Mucosa of rectum (tissue), 2 donors: ENCODE data around the gene NCOA7.

Source experiments
- H3K27ac ChIP-seq, 2 donors: one replicate each; pipeline ENCODE4 v1.7.0; 2013; ENCODE audit warnings: inconsistent platforms in 2 of 2, low read depth in 2 of 2, low read length in 2 of 2
- H3K27me3 ChIP-seq, 2 donors: one replicate each; pipeline ENCODE4 v1.7.0; 2013; ENCODE audit warnings: low read length in 2 of 2; ENCODE audit not compliant: control insufficient read depth in 2 of 2, insufficient read depth in 2 of 2
- H3K36me3 ChIP-seq, 2 donors: one replicate each; pipeline ENCODE4 v1.7.0; 2013; ENCODE audit warnings: low read length in 2 of 2; ENCODE audit not compliant: control insufficient read depth in 2 of 2, insufficient read depth in 2 of 2
- H3K4me1 ChIP-seq, 2 donors: one replicate each; pipeline ENCODE4 v1.7.0; 2013; ENCODE audit warnings: low read length in 2 of 2, mild to moderate bottlenecking in 1 of 2; ENCODE audit not compliant: control insufficient read depth in 2 of 2, insufficient read depth in 2 of 2
- H3K4me3 ChIP-seq, 2 donors: one replicate each; pipeline ENCODE4 v1.7.0; 2013; ENCODE audit warnings: low read length in 2 of 2
- H3K9ac ChIP-seq, 2 donors: one replicate each; pipeline ENCODE4 v1.7.0; 2013; ENCODE audit warnings: low read length in 2 of 2, low read depth in 1 of 2, mild to moderate bottlenecking in 1 of 2
- H3K9me3 ChIP-seq, 2 donors: one replicate each; pipeline ENCODE4 v1.7.0; 2013; ENCODE audit warnings: low read length in 2 of 2; ENCODE audit not compliant: control insufficient read depth in 2 of 2
- donor health status: healthy.
- donor health status: Normal muscosa, but diverticular disease.

NCOA7 gene

GRCh38 chr6:125863023-125863422 lies 72.3 kb downstream of the NCOA7 start:
- H3K36me3 ChIP-seq: no peaks in the 10 kb centered on the region
- no peak overlapping the region for H3K9ac ChIP-seq
- no peaks in the 10 kb centered on the region for H3K27me3 ChIP-seq
- H3K9me3 ChIP-seq: no peaks in the 10 kb centered on the region
- no peaks in the 10 kb centered on the region for H3K4me1 ChIP-seq
- H3K4me3 ChIP-seq: no peak overlapping the region
- no peak overlapping the region for H3K27ac ChIP-seq

GRCh38 chr6:125865015-125865414 lies 74.3 kb downstream of the NCOA7 start:
- no peak overlapping the region for H3K27ac ChIP-seq
- no peaks in the 10 kb centered on the region for H3K9me3 ChIP-seq
- H3K36me3 ChIP-seq: no peaks in the 10 kb centered on the region
- no peaks in the 10 kb centered on the region for H3K27me3 ChIP-seq
- no peaks in the 10 kb centered on the region for H3K4me1 ChIP-seq
- no peak overlapping the region for H3K9ac ChIP-seq
- no peak overlapping the region for H3K4me3 ChIP-seq

- Histone ChIP-seq H3K4me1 (no peaks in the 10 kb centered on the region), H3K27ac (no peak overlapping the region), H3K4me3 (no peak overlapping the region)
These were observed 75.7 kb downstream of the NCOA7 start for GRCh38 chr6:125866433-125866832.

GRCh38 chr6:125867483-125867942 lies 76.8 kb downstream of the NCOA7 start:
- Histone ChIP-seq H3K27me3 (no peaks in the 10 kb centered on the region), H3K9ac (no peak overlapping the region), H3K36me3 (no peaks in the 10 kb centered on the region), H3K27ac (no peak overlapping the region), H3K9me3 (no peaks in the 10 kb centered on the region), H3K4me1 (peaks cover 0 to 3% of the 10 kb centered on the region in 2 donors), H3K4me3 (no peak overlapping the region)

More at GRCh38 chr6:125866433-125866832, 75.7 kb downstream of the NCOA7 start:
- no peaks in the 10 kb centered on the region for H3K27me3 ChIP-seq
- H3K9me3 ChIP-seq: no peaks in the 10 kb centered on the region
- H3K36me3 ChIP-seq: no peaks in the 10 kb centered on the region
- no peak overlapping the region for H3K9ac ChIP-seq

- Histone ChIP-seq H3K27ac (no peak overlapping the region), H3K4me3 (no peak overlapping the region), H3K36me3 (no peaks in the 10 kb centered on the region), H3K27me3 (no peaks in the 10 kb centered on the region), H3K9me3 (no peaks in the 10 kb centered on the region), H3K4me1 (peaks cover 0 to 5% of the 10 kb centered on the region in 2 donors), H3K9ac (no peak overlapping the region)
These were observed 77.5 kb downstream of the NCOA7 start for GRCh38 chr6:125868252-125868651.

- H3K36me3 ChIP-seq: no peaks in the 10 kb centered on the region
- no peak overlapping the region for H3K4me3 ChIP-seq
- H3K27me3 ChIP-seq: no peaks in the 10 kb centered on the region
- H3K9ac ChIP-seq: no peak overlapping the region
- no peak overlapping the region for H3K27ac ChIP-seq
- H3K9me3 ChIP-seq: no peaks in the 10 kb centered on the region
- peaks cover 0 to 5% of the 10 kb centered on the region in 2 donors for H3K4me1 ChIP-seq
These were observed 78.1 kb downstream of the NCOA7 start for GRCh38 chr6:125868678-125869395.

GRCh38 chr6:125869427-125869826 lies 78.7 kb downstream of the NCOA7 start:
- Histone ChIP-seq H3K27me3 (no peaks in the 10 kb centered on the region), H3K9ac (no peak overlapping the region), H3K9me3 (no peaks in the 10 kb centered on the region), H3K27ac (no peak overlapping the region), H3K36me3 (no peaks in the 10 kb centered on the region), H3K4me3 (no peak overlapping the region), H3K4me1 (peaks cover 0 to 5% of the 10 kb centered on the region in 2 donors)

- no peak overlapping the region for H3K27ac ChIP-seq
These were observed 80.6 kb downstream of the NCOA7 start for GRCh38 chr6:125871365-125871764.

GRCh38 chr6:125872259-125872921 lies 81.6 kb downstream of the NCOA7 start:
- Histone ChIP-seq H3K27ac (no peak overlapping the region), H3K9me3 (no peaks in the 10 kb centered on the region), H3K4me1 (peaks cover 0 to 5% of the 10 kb centered on the region in 2 donors), H3K9ac (no peak overlapping the region), H3K4me3 (no peak overlapping the region), H3K36me3 (peaks cover 0 to 2% of the 10 kb centered on the region in 2 donors), H3K27me3 (no peaks in the 10 kb centered on the region)

More at GRCh38 chr6:125871365-125871764, 80.6 kb downstream of the NCOA7 start:
- Histone ChIP-seq H3K36me3 (no peaks in the 10 kb centered on the region), H3K9me3 (no peaks in the 10 kb centered on the region), H3K4me3 (no peak overlapping the region), H3K9ac (no peak overlapping the region), H3K4me1 (peaks cover 0 to 5% of the 10 kb centered on the region in 2 donors), H3K27me3 (no peaks in the 10 kb centered on the region)

- Histone ChIP-seq H3K9me3 (no peaks in the 10 kb centered on the region), H3K9ac (no peak overlapping the region), H3K36me3 (peaks cover 8 to 9% of the 10 kb centered on the region in 2 donors), H3K27me3 (no peaks in the 10 kb centered on the region), H3K27ac (no peak overlapping the region), H3K4me1 (peaks cover 0 to 2% of the 10 kb centered on the region in 2 donors), H3K4me3 (no peak overlapping the region)
These were observed 91.5 kb downstream of the NCOA7 start for GRCh38 chr6:125882243-125882642.
